NOMO-1 treated with dmso at 0.1 percent for 144 hours (cell line): ENCODE data around the gene RXRA.
A peak's percentile ranks its signal among the peaks of the same experiment; 100 is the strongest.
"Not testable (repeated sequence)": the region's sequence is repeated elsewhere in the genome, so short reads cannot be mapped to it uniquely, and the experiment has no call there.

ENCODE experiments used
- DNase-seq: peaks from one replicate; lab custom pipeline; 2025; ENCODE audit not compliant: unreplicated experiment; lab: John Stamatoyannopoulos, UW

RXRA gene

DNA sequence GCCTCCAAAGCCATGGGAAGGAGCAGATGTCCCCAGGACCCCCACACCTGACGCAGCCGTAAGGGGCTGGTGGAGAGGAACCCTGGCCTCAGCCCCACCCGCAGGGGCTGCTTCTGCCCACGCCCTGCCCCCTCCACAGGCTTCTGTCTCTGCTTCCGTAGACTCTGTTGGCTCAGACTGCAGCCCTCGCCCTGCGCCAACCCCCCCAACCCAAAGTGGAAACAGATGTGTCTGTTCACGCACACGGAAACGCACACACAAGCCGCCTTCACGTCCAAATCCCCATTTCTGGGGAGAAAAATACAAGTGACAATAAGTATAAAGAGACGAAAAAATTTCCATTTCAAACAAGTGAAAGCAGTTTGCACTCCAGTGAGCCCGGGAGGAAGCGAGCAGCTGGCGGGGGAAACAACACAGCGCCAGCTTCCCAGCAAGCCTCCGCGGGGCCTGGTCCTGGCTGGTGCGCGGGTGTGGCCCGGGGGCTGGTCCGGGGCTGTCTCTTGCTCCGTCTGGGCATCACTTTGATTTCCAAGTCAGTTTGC is 32.6 kb upstream of the RXRA start:
- DNase-seq = peak; percentile 38

DNA sequence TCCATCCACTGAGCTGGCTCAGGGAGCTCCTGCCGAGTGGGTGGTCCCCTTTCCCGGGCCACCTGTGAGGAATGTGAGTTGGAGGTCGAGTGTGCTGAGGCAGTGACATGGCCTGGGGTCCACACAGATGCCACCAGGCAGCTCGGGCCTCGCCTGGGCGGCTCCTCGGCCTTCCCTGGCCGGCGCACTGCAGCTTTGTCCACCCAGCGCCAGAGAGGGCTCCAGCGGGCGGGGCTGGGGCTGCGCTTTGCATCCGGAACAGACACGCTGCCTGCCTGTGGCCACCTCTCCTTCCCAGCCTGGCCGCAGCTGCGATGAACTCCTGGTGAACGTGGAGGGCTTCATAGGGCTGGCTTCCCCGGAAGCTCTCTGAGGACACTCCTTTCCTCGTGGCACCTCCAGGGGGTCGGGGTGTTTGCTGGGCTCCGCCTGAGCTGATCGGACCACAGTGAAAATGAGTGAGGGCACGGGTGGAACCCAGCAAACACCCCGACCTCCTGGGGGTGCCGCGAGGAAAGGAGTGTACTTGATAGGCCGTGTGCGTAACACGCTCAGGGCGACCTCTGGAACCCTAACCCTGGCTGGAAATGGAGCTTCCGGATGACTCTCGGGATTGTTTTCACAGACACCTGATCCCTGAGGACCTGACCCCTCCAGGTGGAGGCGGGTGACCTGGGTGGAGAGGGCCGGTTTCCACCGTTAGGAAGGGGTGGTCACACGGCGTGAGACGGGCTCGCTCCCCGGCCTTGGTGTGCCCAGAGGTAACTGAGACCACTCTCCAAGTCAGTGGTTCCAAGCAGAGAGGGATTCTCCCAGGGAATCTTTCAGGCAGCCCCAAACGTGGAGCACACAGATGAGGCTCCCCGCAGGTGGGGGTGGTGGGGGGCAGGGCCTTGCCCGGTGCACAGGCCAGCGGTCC is 31.8 kb upstream of the RXRA start:
- no peak for DNase-seq

GRCh38 chr9:134295101-134295745 is 31.0 kb upstream of the RXRA start:
- DNase-seq = no peak

DNA sequence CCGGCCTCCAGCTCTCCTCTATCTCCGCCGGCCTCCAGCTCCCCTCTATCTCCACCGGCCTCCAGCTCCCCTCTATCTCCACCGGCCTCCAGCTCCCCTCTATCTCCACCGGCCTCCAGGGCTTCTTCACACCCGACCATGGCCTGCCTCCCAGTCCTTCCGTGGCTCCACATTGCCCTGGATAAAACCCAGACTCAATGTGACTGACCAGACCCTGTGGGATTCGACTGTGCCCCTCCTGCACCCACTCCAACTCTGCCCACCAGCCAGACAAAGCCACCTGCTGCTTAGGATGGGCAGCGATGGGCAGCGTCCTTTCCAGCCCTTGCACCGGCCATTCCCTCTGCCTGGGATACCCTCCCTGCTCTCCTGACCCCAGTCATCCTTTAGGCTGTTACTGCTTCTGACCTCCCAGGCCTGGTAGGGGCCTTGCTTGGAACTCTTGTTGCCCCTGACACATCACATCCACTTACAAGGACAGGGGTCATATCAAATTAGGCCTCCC is 30.5 kb upstream of the RXRA start:
- DNase-seq = no peak

DNA sequence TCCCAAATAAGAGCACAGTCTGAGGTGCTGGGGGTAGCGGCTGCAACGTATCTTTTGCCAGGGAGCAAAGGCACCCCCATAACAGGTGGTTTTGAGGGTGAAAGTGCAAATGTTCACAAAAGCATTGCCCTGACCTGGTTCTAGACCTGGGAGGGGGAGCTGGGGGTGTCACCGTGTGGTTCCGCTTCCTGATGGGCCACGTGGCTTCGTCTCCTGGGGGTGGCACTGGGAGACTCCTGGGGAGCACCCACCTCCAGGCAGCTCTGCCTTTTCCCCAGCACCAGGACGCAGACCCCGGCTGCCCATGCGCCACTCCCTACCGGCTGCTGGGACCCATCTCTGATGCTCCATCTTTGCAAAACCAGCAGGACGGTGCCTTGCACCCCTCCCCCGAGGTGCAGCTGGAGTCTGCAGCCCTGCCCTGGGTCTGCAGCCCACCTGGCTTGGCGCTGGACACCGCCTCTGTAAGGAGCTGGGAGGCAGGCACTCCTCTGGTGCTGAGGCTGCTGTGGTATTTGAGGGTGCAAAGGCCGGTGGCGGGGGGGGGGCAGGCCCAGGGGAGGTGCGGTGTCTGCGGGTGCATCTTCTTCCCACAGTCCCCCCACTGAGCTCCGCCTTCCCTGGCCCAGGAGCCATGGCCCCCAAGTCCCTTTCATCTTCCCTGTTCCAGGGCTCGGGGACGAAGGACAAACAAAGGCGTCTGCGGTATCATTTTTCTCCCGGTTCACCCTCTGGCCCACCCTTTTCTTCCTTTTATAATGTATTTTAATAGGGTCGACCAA is 29.8 kb upstream of the RXRA start:
- no peak for DNase-seq

DNA sequence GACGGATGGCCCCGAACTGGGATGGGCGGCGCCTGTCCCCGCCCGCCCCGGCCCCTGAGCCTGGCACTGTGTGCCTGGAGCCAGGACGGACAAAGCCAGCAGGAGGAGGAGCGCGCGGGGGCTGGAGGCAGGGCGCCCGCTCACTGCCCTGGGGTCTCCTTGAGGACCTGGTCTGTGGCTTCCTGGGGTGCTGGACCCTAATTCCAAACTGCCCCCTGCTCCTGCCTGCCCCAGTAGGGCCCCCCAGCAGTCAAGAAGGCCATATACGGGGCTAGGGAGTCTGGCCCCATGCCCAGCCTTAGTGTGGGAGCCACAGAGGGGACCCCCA is 29.2 kb upstream of the RXRA start:
- DNase-seq = no peak

- DNase-seq = no peak
These were observed 28.7 kb upstream of the RXRA start for GRCh38 chr9:134297576-134297975.

GRCh38 chr9:134298000-134298399 is 28.3 kb upstream of the RXRA start:
- DNase-seq = no peak

DNA sequence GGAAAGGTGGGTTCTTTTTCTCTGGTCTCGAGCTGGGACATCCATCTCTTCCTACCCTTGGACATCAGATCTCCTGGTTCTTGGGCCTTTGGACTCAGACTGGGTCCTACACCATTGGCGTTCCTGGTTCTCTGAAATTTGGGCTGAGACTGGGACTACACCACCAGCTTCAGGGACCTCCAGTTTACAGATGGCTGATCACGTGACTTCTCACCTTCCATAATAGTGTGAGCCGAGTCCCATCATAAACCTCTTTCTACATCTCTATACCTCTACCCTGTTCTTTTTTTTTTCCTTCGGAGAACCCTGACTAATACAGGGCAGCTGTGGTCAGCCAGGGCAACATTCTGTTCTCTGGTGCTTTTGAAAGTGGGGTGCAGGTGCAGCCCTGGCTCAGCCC is 27.2 kb upstream of the RXRA start:
- DNase-seq = no peak

DNA sequence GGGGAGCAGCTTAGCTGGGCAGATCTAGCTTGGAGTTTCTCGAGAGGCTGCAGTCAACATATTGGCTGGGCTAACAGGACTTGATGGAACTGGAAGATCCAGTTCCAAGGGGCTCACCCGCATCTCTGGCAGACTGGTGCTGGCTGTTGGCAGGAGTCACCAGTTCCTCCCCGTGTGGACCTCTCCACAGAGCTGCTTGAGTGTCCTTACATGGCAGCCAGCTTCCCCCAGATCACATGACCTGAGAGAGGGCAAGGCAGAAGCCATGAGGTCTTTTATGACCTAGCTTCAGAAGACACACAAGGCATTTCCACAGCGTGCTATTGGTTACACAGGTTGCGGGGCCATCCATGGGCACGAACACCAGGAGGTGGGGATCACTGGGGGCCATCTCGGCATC is 26.4 kb upstream of the RXRA start:
- no peak for DNase-seq

DNA sequence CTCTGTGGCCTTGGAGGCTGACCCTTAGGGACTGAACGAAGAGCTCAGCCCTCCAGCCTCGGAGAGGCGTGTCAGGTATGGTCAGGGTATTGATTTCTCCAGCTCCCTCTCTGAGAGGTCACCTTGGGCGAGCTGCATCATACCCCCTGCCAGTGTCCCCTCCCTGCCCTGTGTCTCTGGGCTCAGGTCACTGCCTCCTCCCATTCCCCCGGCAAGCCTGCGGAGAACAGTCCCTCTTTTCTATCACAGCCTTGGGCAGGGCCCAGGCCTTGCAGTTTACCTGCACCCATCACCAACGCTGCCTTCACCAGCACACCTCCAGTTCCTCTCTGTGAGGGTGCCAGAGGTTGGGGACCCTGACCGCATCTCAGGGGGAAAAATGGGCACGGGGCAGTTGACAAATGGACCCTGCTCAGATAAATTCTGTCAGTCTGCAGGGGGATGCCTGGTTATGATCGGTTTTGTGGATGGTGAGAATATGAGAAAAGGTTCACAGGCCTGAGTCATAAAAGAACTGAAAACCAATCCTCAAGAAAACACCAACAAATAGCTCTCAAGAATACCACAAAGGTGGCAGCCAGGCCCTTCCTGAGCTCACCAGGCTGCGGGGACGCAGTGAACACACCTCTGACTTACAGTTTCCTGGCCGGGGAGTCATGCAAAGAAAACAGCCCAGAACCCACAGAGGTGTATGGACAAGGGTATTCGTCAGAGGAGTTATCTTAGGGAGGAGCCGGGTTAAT is 24.7 kb upstream of the RXRA start:
- DNase-seq = no peak

DNA sequence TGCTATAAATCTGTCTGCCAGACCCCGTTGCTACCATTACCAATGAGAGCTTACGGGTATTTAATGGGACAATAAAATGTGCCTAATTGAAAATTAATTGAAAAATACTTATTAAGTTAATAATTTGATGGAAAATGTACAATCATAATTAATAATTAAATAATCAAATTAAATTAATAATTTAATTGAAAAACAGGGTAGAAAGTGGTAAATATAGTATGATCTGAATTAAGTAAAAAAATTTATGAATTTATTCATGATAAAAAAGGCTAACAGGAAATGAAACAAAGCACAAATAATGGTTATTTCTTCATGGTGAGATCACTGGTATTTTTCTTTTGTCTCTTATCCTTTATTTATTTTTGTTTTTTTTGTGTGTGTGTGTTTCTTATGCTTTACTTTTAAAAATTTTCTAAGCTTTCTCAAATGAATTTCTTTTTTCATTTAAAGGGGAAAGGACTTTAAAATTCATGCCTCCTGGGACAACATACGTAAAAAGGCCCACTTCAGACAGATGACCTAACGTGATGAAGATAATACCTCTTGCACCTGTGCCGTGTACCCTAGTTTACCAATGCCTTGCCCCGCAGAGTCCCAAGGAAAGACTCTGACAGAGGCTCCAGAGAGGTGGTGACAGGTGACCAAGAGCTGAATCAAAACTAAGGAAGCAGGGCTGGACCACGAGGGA is 24.0 kb upstream of the RXRA start:
- no peak for DNase-seq

DNA sequence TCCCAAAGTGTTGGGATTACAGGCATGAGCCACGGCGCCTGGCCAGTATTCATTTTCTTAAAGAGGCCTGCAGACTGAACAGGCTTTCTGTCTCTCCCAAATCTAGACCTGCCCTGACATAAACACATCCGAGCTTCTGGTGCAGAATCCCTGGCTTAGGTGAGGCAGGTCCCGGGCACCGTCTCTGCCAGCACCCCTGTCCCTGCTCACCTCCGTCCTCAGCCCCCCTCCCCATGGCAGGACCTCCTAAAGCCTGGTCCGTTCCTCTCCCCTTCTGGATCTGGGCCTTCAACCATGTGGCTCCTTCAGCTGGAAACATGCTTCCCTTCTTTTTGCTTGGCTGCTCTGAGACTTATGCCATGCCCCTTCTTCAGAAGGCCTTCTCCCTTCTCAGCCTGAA is 22.7 kb upstream of the RXRA start:
- no peak for DNase-seq

GRCh38 chr9:134304261-134304660 is 22.0 kb upstream of the RXRA start:
- no peak for DNase-seq

DNA sequence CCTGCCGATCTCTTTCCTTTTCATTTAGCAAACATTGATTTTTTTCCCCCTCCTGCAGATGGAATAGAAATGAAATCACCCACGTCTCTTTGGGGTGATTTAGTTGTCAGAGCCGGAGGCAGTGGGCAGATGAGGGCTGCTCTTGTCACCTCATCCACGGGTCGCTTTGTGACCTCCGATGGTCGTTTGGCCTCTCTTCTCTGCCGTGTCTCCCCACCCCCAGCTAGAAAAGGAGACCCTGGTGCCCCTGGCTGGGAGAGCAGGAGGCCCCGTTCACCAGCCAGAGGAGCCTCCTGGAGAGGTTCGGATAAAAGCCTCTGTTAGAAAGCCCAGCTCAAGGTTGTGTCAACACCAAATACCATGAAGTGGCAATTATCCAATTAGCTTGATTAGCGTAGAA is 21.6 kb upstream of the RXRA start:
- no peak for DNase-seq

DNA sequence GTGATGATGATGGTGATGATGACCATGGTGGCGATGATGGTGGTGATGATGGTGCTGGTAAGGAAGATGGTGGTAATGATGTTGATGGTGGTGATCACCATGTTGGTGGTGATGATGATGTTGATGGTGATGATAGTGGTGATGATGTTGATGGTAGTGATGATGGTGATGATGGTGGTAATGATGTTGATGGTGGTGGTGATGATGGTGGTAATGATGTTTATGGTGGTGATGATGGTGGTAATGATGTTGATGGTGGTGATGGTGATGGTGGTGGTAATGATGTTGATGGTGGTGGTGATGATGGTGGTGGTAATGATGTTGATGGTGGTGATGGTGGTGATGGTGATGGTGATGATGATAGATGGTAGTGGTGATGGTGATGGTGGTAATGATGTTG is 20.7 kb upstream of the RXRA start:
- no peak for DNase-seq

- DNase-seq = not testable (repeated sequence)
These were observed 20.2 kb upstream of the RXRA start for GRCh38 chr9:134306042-134306441.

- no peak for DNase-seq
These were observed 19.3 kb upstream of the RXRA start for GRCh38 chr9:134306636-134307600.
